NCI-H345 treated with DMSO at 0.1 percent for 48 hours (cell line): ENCODE measurements around the gene CCT8.

Experiments
- DNase-seq: peaks from one replicate; lab custom pipeline; 2025; ENCODE audit not compliant: unreplicated experiment; lab: John Stamatoyannopoulos, UW

CCT8 gene

GRCh38 chr21:29073222-29074006 lies at the start of gene CCT8:
TSS of gene CCT8 (minus strand) at chr21:29073648. CDS start at chr21:29073590, 58 bp downstream.
- DNase-seq: peak; percentile 99

- DNase-seq: no peak
These were observed 48.3 kb upstream of the CCT8 start for GRCh38 chr21:29121759-29122158.

GRCh38 chr21:29117372-29117955 lies 44.0 kb upstream of the CCT8 start:
- no peak for DNase-seq

- no peak for DNase-seq
These were observed 42.5 kb upstream of the CCT8 start for GRCh38 chr21:29115899-29116298.

GRCh38 chr21:29114765-29115500 lies 41.5 kb upstream of the CCT8 start:
- DNase-seq: no peak

GRCh38 chr21:29105218-29105617 lies 31.8 kb upstream of the CCT8 start:
- no peak for DNase-seq

GRCh38 chr21:29104239-29104708 lies 30.8 kb upstream of the CCT8 start:
- DNase-seq: no peak

GRCh38 chr21:29102791-29103257 lies 29.4 kb upstream of the CCT8 start:
- no peak for DNase-seq

GRCh38 chr21:29098156-29098555 lies 24.7 kb upstream of the CCT8 start:
- DNase-seq: no peak

- DNase-seq: no peak
These were observed 23.0 kb upstream of the CCT8 start for GRCh38 chr21:29096218-29097015.

GRCh38 chr21:29092102-29092959 lies 18.9 kb upstream of the CCT8 start:
- DNase-seq: no peak

GRCh38 chr21:29091033-29091432 lies 17.6 kb upstream of the CCT8 start:
- no peak for DNase-seq

GRCh38 chr21:29085106-29085752 lies 11.8 kb upstream of the CCT8 start:
- no peak for DNase-seq

GRCh38 chr21:29084372-29084771 lies 10.9 kb upstream of the CCT8 start:
- DNase-seq: no peak

- no peak for DNase-seq
These were observed 9.9 kb upstream of the CCT8 start for GRCh38 chr21:29083306-29083705.

GRCh38 chr21:29082046-29082815 lies 8.8 kb upstream of the CCT8 start:
- no peak for DNase-seq

- no peak for DNase-seq
These were observed 7.0 kb upstream of the CCT8 start for GRCh38 chr21:29080454-29080941.
